ENCODE measurements around the gene BMI1. TPM values are rescaled to one million over a fixed set of nuclear protein-coding genes. Genes with fewer than 3 reads are reported as not detected.
"Not testable (repeated sequence)": the region's sequence is repeated elsewhere in the genome, so short reads cannot be mapped to it uniquely, and the experiment has no call there.

BMI1 gene
- total RNA-seq, result 10 to 100 TPM; 61.4 to 81.1 TPM

GRCh38 chr10:22320591-22321155, at the start of gene BMI1:
Gene BMI1 (plus strand): TSS chr10:22321099. CDS start chr10:22326450, 5,351 bp downstream.
- H3K36me3 Mint-ChIP-seq (ENCODE audit: low read depth), result peaks cover 50% of the 10 kb centered on the region
- H3K27me3 Mint-ChIP-seq, result peaks cover 7% of the 10 kb centered on the region
- H3K27ac Mint-ChIP-seq, result peak within 1 kb of the TSS; percentile 92
- ATAC-seq (replicated peaks), result peak; percentile 32
- H3K9me3 Mint-ChIP-seq, result no peaks in the 10 kb centered on the region
- peaks cover 32% of the 10 kb centered on the region for H3K4me1 Mint-ChIP-seq
- peak within 1 kb of the TSS; percentile 98 for H3K4me3 Mint-ChIP-seq

GRCh38 chr10:22271786-22272185, 49.1 kb upstream of the BMI1 start:
- Mint-ChIP-seq H3K4me1 (no peaks in the 10 kb centered on the region), H3K27ac (no peak overlapping the region), H3K9me3 (no peaks in the 10 kb centered on the region), H3K27me3 (peaks cover 9% of the 10 kb centered on the region), H3K4me3 (no peak overlapping the region), H3K36me3 (ENCODE audit: low read depth) (no peaks in the 10 kb centered on the region)
- ATAC-seq (replicated peaks), result peak; percentile 95

DNA sequence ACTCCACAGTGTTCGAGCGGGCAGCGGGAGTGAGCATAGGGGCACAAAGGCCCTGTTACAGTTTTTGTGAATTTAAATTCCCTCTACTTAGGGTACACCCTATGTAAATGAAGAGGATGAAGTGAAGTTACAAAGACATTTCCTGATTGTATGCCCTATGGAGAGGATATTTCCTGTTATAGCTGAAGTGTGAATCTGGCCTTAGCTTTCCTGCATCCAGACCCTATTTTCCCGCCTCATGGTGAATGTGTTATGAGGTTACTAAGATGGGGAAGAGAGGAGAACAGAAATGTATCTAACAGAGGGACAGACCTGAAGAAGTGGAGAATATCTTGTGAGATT, 42.5 kb upstream of the BMI1 start:
- no peaks in the 10 kb centered on the region for H3K9me3 Mint-ChIP-seq
- no peaks in the 10 kb centered on the region for H3K36me3 Mint-ChIP-seq (ENCODE audit: low read depth)
- H3K27ac Mint-ChIP-seq, result no peak overlapping the region
- no peak overlapping the region for H3K4me3 Mint-ChIP-seq
- ATAC-seq (replicated peaks), result no peak
- H3K4me1 Mint-ChIP-seq, result no peaks in the 10 kb centered on the region
- peaks cover 8% of the 10 kb centered on the region for H3K27me3 Mint-ChIP-seq

DNA sequence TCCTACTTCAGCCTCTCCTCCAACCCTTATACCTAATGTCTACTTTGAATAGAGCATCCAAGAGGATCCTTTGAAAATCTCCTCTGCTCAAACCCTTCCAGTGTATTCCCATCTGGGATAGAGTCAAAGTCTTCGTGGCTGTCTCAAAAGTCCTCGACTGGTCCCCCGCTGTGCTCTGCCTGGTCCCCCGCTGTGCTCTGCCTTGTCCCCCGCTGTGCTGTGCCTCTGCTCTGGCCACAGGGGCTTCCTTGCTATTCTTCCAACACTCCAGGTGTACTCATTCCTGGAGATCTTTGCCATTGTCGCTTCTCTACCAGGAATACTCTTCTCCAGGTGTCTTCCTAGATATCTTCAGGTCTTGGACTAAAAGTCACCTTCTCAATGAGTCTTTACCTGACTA, 40.8 kb upstream of the BMI1 start:
- ATAC-seq (replicated peaks), result no peak
- H3K36me3 Mint-ChIP-seq (ENCODE audit: low read depth), result no peaks in the 10 kb centered on the region
- H3K4me1 Mint-ChIP-seq, result no peaks in the 10 kb centered on the region
- peaks cover 8% of the 10 kb centered on the region for H3K27me3 Mint-ChIP-seq
- H3K9me3 Mint-ChIP-seq, result no peaks in the 10 kb centered on the region
- no peak overlapping the region for H3K27ac Mint-ChIP-seq
- H3K4me3 Mint-ChIP-seq, result no peak overlapping the region

GRCh38 chr10:22285130-22285529, 35.8 kb upstream of the BMI1 start:
- no peaks in the 10 kb centered on the region for H3K4me1 Mint-ChIP-seq
- H3K27me3 Mint-ChIP-seq, result no peaks in the 10 kb centered on the region
- H3K4me3 Mint-ChIP-seq, result no peak overlapping the region
- no peak overlapping the region for H3K27ac Mint-ChIP-seq
- no peaks in the 10 kb centered on the region for H3K36me3 Mint-ChIP-seq (ENCODE audit: low read depth)
- no peaks in the 10 kb centered on the region for H3K9me3 Mint-ChIP-seq
- no peak for ATAC-seq (replicated peaks)

GRCh38 chr10:22293747-22294404, 27.0 kb upstream of the BMI1 start:
- no peak for ATAC-seq (replicated peaks)
- no peaks in the 10 kb centered on the region for H3K9me3 Mint-ChIP-seq
- H3K27ac Mint-ChIP-seq, result no peak overlapping the region
- H3K4me3 Mint-ChIP-seq, result no peak overlapping the region
- no peaks in the 10 kb centered on the region for H3K36me3 Mint-ChIP-seq (ENCODE audit: low read depth)
- H3K4me1 Mint-ChIP-seq, result no peaks in the 10 kb centered on the region
- H3K27me3 Mint-ChIP-seq, result peaks cover 15% of the 10 kb centered on the region

DNA sequence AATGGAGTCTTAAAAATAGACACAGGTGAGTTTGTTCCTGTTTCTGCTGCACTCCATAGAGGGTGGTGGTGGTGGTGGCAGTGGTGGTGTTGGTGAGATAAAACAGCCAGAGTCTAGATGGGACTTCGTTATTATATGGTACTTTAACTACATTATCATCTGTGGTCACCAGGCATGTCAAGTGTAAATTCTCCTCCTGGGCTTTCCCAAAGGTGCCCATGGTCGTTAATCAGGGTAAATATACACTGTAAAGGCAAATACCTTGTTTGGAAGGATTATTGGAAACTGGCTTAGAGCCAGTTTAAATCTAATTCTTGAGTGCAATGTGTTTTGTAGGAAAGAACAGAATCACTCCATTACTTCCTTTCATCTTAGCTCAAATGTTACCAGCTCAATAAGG, 26.2 kb upstream of the BMI1 start:
- no peak overlapping the region for H3K4me3 Mint-ChIP-seq
- peaks cover 15% of the 10 kb centered on the region for H3K27me3 Mint-ChIP-seq
- H3K27ac Mint-ChIP-seq, result no peak overlapping the region
- no peaks in the 10 kb centered on the region for H3K4me1 Mint-ChIP-seq
- ATAC-seq (replicated peaks), result no peak
- H3K9me3 Mint-ChIP-seq, result no peaks in the 10 kb centered on the region
- H3K36me3 Mint-ChIP-seq (ENCODE audit: low read depth), result no peaks in the 10 kb centered on the region

GRCh38 chr10:22301193-22301592, 19.7 kb upstream of the BMI1 start:
- no peaks in the 10 kb centered on the region for H3K9me3 Mint-ChIP-seq
- no peaks in the 10 kb centered on the region for H3K4me1 Mint-ChIP-seq
- H3K27ac Mint-ChIP-seq, result no peak overlapping the region
- ATAC-seq (replicated peaks), result no peak
- no peaks in the 10 kb centered on the region for H3K36me3 Mint-ChIP-seq (ENCODE audit: low read depth)
- no peak overlapping the region for H3K4me3 Mint-ChIP-seq
- H3K27me3 Mint-ChIP-seq, result peaks cover 15% of the 10 kb centered on the region

GRCh38 chr10:22303461-22303860, 17.4 kb upstream of the BMI1 start:
- Mint-ChIP-seq H3K9me3 (no peaks in the 10 kb centered on the region), H3K27me3 (peaks cover 3% of the 10 kb centered on the region), H3K36me3 (ENCODE audit: low read depth) (no peaks in the 10 kb centered on the region), H3K27ac (no peak overlapping the region), H3K4me1 (no peaks in the 10 kb centered on the region), H3K4me3 (no peak overlapping the region)
- no peak for ATAC-seq (replicated peaks)

GRCh38 chr10:22305721-22306120, 15.2 kb upstream of the BMI1 start:
- H3K4me1 Mint-ChIP-seq, result no peaks in the 10 kb centered on the region
- no peak overlapping the region for H3K4me3 Mint-ChIP-seq
- H3K27me3 Mint-ChIP-seq, result peaks cover 3% of the 10 kb centered on the region
- no peaks in the 10 kb centered on the region for H3K36me3 Mint-ChIP-seq (ENCODE audit: low read depth)
- ATAC-seq (replicated peaks), result no peak
- no peak overlapping the region for H3K27ac Mint-ChIP-seq
- H3K9me3 Mint-ChIP-seq, result no peaks in the 10 kb centered on the region

DNA sequence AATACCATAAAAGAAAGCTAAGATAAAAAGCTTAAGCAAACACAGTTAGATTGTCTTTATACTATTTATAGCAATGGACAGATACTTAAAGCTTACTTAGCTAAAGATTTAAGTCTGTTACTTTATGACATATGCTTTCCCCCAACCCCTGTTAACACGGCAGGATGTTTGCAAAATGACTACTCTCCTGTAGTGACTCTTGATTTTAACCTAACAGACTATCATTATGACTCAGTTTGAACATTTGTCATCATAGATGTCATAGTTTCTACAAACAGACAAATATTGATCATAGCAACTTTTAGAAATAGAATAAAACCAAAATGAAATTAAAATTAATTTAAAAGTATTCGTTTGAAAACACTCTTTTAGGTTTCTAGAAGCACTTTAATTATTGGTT, 12.5 kb upstream of the BMI1 start:
- no peaks in the 10 kb centered on the region for H3K9me3 Mint-ChIP-seq
- H3K36me3 Mint-ChIP-seq (ENCODE audit: low read depth), result no peaks in the 10 kb centered on the region
- ATAC-seq (replicated peaks), result peak; percentile 100

DNA sequence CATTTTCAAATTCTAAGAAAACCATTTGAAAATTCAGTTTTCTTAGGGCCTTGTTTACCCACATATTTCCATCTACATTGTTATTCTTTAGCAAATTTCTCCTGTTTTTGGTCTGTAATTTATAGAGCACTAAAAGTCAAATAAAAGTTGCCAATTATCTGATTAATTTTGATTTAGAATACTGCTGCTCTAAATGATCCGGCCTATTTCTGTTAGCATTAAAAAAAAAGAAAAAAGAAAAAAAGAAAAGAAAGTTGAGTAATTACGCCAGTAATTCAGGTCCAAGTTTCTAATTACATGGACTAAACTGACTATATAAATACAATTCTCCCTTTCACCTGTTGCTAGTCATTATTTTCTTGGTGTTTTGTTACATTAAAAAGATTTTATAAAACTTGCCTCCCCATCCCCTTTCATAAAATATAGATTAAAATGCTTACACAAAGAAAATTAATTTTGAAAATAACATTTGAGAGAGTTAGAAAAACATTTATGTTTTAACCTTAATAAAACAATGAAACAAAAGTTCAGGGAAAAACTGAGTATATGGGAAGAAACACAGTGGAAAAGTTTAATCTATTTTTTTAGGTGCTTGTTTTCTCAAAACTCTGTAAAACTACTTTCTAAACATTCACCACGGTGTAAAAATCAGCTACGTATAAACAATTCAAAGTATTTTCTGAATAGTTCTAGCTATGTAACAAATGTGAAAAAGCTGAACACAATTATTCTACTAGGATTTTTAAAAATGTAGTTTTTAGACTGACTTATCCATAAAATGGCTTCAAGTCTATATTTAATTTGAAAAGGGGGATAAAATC, 11.5 kb upstream of the BMI1 start:
- H3K4me1 Mint-ChIP-seq, result no peaks in the 10 kb centered on the region
- no peaks in the 10 kb centered on the region for H3K9me3 Mint-ChIP-seq
- peak overlapping the region; percentile 86 for H3K27ac Mint-ChIP-seq
- no peaks in the 10 kb centered on the region for H3K36me3 Mint-ChIP-seq (ENCODE audit: low read depth)
- H3K27me3 Mint-ChIP-seq, result no peaks in the 10 kb centered on the region
- ATAC-seq (replicated peaks), result no peak
- no peak overlapping the region for H3K4me3 Mint-ChIP-seq

More for the DNA sequence above, 12.5 kb upstream of the BMI1 start:
- Mint-ChIP-seq H3K4me3 (no peak overlapping the region), H3K4me1 (no peaks in the 10 kb centered on the region), H3K27me3 (no peaks in the 10 kb centered on the region), H3K27ac (peak overlapping the region; percentile 48)

DNA sequence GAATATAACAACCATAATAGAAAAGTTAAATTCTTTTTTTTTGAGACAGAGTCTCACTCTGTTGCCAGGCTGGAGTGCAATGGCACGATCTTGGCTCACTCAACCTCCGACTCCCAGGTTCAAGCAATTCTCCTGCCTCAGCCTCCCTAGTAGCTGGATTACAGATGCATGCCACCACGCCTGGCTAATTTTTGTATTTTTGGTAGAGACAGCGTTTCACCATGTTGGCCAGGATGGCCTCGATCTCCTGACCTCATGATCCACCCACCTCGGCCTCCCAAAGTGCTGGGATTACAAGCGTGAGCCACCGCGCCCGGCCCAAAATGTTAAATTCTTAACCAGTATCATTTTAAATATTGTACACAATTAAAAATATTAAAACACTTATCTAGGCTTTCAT, 10.9 kb upstream of the BMI1 start:
- H3K27ac Mint-ChIP-seq; H3K9me3 Mint-ChIP-seq; H3K36me3 Mint-ChIP-seq (ENCODE audit: low read depth); H3K4me3 Mint-ChIP-seq; H3K27me3 Mint-ChIP-seq; H3K4me1 Mint-ChIP-seq; ATAC-seq (replicated peaks): not testable (repeated sequence)

DNA sequence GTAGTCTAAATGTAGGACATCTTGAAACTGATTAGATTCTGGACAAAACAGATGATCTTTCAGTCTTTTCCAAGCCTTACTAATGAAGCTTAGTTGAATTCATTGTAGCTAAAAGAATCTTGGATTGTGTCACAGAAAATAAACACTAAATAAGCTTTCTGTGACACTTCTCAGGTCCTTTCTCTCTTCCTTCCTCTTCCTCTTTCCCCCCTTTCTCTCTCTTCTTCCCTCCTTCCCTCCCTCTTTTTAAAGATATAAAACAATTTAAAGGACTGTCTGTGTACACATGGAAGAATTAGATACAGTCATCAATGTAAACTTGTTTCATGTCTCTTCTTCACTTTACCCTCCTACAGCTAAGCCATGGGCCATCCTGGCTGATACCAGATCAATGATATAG, 10.0 kb upstream of the BMI1 start:
- Mint-ChIP-seq H3K27me3 (no peaks in the 10 kb centered on the region), H3K9me3 (no peaks in the 10 kb centered on the region), H3K4me3 (no peak overlapping the region), H3K27ac (peak overlapping the region; percentile 53), H3K36me3 (ENCODE audit: low read depth) (peaks cover 6% of the 10 kb centered on the region), H3K4me1 (no peaks in the 10 kb centered on the region)
- no peak for ATAC-seq (replicated peaks)

- peak overlapping the region; percentile 99 for H3K27ac Mint-ChIP-seq
- H3K4me3 Mint-ChIP-seq, result peak overlapping the region; percentile 98
- H3K36me3 Mint-ChIP-seq (ENCODE audit: low read depth), result peaks cover 24% of the 10 kb centered on the region
- H3K9me3 Mint-ChIP-seq, result no peaks in the 10 kb centered on the region
- ATAC-seq (replicated peaks), result peak; percentile 13
- H3K27me3 Mint-ChIP-seq, result no peaks in the 10 kb centered on the region
- H3K4me1 Mint-ChIP-seq, result peaks cover 5% of the 10 kb centered on the region
Measured at GRCh38 chr10:22314852-22315251, 6.0 kb upstream of the BMI1 start.
